ENCODE results near the gene SOX30. TPM values are rescaled to one million over a fixed set of nuclear protein-coding genes. Genes with fewer than 3 reads are reported as not detected.

The SOX30 gene
- total RNA-seq, 1 experiment from 2014 or later, result 0.12 TPM

Other genes with a start within 250 kb of the SOX30 start
- 0.44 and 1.4 TPM in 2 replicates for gene NIPAL4, start 192.2 kb downstream of the SOX30 start, total RNA-seq (2014; rRNA removed; shearing (Covaris generic))
- 38.4 and 57.2 TPM in 2 replicates for gene ADAM19, start 76.7 kb downstream of the SOX30 start, total RNA-seq (2014; rRNA removed; shearing (Covaris generic))
- gene C5orf52, start 19.1 kb upstream of the SOX30 start, total RNA-seq (2014; rRNA removed; shearing (Covaris generic)), result not detected in 2 replicates
- 6.1 and 14.4 TPM in 2 replicates for gene THG1L, start 79.0 kb upstream of the SOX30 start, total RNA-seq (2014; rRNA removed; shearing (Covaris generic))
- gene LSM11, start 91.3 kb upstream of the SOX30 start, total RNA-seq (2014; rRNA removed; shearing (Covaris generic)), result 3.0 and 5.1 TPM in 2 replicates
- 50.6 and 71.5 TPM in 2 replicates for gene CLINT1, start 206.7 kb upstream of the SOX30 start, total RNA-seq (2014; rRNA removed; shearing (Covaris generic))

All from M059J (cell line).